NOMO-1 (cell line): ENCODE results near the gene CAMTA1.

Experiments used
- DNase-seq, 2 experiments: peaks; one replicate each; lab custom pipeline; 2025; ENCODE audit not compliant: unreplicated experiment in 2 of 2; lab: John Stamatoyannopoulos, UW

Gene CAMTA1

DNA sequence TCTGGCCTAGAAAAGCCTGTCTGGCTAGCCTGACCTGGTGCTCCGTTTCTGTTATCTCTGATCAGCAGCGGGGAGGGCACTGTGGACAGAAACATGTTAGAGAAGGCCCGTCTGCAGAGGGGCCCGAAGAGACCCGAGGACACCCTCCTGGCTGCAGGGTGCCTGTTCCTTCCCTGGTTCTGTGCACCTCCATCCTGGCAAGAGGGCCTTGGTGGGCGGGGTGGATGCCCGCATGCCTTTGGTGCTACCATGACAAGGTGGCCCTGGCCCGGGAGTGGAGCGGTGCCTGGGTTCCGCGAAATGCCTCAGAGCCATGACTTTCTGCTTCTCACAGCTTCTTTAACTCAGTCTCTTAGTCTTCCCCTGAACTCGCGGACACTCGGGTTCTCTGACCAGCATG, 233.6 kb downstream of the CAMTA1 start:
- DNase-seq, result no peak

- no peak for DNase-seq
These were observed 234.3 kb downstream of the CAMTA1 start for GRCh38 chr1:7019510-7019909.

DNA sequence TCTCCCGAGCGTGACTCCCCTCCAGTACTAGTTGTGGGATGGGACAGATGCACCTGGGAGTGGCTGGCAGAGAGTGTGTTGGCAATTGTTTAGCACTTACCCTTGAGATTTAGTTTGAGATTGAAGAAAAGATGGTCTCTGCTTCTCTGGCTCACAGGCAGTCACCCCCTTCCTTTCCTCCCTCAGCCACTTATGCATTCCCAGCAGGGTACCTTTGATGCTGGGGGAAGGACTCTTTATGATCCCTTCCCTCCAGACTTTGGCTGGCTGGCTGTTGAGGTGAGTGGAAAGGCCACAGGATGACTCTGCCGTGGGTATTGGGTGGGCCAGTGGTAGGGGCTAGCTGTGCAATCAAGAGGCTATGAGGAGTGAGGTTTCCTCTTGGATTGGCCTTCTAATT, 236.8 kb downstream of the CAMTA1 start:
- no peak for DNase-seq

- DNase-seq, result no peak
These were observed 239.8 kb downstream of the CAMTA1 start for GRCh38 chr1:7025013-7025412.

- no peak for DNase-seq
These were observed 240.9 kb downstream of the CAMTA1 start for GRCh38 chr1:7026169-7026568.

- DNase-seq, result no peak
These were observed 247.7 kb downstream of the CAMTA1 start for GRCh38 chr1:7032992-7033391.

DNA sequence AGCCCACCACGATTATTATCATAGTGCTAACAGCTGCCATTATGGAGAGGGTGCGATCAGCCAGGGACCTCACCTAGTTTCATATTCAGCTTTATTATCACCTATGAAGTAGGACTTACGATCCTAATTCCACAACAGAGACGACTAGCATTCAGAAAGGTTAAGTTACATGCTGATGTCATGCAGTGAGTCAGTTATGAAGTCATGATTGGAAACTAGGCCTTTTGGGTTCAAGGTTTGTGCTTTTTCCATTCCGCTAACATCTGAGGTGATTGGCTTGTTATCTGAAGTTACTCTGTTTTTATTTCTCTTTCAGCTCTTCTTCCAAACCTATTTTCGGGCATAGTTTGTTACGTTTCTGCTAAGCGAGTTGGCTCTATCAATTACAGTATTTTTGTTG, 251.1 kb downstream of the CAMTA1 start:
- no peak for DNase-seq

DNA sequence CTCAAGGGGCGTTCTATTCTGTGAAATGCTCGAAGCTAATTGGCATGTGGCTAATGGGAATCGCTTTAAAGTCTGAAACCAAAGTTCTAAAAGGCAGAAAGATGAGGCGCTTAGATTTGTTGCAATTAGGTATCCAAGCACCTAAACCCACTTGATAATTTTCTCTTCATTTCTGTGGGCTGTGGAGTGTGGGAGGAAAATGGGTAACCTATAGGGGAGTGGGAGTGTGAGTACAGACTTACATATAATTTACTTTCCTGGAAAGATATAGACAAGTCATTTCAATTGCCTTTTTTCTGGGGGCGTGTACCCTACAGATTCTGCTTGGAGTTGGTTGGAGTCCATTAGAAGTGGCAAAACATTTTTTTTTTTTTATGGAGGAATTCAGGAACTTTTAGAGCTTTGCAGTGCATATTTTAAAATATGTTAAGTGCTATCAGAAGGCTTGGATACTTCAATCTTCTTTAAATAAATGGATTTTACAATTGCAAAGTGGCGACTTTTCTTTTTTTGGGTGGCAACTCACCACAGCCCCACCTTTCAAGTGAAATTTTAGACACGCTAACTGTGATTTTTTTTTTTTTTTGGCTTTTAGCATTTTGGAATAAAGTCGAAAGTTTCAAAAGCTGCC, 254.5 kb downstream of the CAMTA1 start:
- DNase-seq, result no peak

- DNase-seq, result no peak
These were observed 255.9 kb downstream of the CAMTA1 start for GRCh38 chr1:7040969-7041695.

DNA sequence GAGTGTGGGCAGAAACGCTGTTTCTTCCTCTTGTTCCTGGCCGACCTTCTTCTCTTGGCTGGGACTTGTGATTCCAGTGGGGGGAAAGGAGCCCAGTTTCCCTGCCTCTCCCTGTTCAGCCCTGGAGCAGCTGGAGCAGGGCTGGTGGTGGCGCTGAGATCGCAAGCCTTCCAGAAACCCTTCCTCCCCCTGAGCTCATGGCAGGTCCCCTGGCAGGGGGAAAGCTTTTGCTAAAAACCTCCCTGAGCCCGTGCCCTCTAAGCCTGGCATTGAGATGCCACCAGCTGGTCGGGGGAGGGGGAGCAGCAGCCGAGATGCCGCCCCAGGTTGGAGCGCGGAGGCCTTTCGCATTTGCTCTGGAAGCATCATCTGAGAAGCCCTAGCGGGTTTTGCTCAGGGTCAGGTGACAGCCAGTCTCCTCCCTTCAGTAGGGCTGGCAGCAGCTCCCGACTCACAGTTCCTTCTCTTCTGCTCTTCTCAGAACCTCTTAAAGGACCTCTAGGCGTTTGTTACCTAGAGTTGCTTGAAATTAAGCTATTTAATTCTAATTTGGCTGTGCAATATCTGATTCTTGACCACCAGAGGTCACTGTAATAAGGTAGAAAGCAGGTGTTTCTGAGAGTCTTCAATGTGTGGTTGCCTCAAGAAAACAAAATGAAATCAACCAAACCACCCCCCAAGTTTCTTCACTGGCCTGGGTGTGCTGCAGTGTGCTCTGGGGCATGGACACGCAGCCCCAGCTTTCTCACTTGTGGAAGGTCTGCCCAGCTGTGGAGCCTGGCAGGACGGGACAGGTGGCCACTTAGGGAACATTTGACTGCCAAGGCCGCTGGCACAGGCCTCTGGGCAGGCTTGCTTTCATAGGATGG, 257.3 kb downstream of the CAMTA1 start:
- DNase-seq, result peak in 1 of 2 experiments; percentile 6

DNA sequence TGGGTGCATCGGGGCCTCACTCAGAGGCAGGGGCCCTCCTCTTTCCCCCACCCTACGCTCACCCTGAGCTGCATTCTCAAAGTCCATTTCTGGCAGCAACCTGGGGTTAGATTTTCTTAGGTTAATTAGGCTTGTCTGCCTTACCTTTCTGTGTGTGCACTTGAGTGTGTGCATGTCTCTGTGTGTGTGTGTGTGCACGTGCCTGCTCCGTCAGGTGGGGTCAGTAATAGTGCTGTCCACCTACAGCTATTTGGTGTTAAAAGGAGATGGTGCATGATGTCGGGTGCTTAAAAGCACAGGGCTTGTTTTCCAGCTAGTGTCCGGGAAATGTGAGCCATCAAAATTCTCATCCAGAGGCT, 257.9 kb downstream of the CAMTA1 start:
- no peak for DNase-seq

DNA sequence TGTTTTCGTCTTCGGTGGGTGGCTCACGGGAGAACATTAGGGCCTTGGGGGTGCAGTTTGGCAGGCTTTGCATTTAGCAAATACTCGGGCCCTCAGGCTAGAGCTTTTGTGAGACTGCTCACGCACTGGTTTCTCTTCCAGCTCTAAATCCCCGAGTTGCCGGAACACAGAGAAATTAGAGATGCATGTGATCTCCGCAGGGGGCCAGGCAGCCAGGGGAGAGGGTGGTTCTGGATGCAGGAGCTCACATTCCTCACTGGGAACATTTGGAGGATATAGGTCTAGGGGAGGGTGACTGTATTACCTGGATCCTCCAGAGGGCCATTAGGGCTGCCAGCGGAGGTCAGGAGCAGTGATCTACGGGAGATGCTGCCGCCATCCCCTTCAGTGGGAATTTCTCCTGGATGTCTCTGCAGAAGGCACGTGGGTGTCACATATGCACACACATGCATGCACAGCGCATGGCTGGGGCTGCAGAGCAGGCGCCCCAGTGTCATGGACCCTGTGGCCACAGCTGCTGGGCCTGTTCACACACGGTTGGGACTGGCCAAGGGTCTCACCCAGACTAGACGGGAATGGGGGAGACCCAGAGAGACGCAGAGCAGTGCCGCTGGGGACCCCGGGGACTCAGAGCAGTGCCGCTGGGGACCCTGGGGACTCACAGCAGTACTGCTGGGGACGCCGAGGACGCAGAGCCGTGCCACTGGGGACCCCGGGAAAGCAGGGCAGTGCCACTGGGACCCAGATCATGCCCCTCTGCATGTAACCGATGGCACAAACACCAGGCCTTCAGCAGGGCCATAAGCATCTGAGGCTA, 258.7 kb downstream of the CAMTA1 start:
- DNase-seq, result no peak

GRCh38 chr1:7045897-7046296, 260.6 kb downstream of the CAMTA1 start:
- DNase-seq, result no peak

- no peak for DNase-seq
These were observed 261.1 kb downstream of the CAMTA1 start for GRCh38 chr1:7046314-7046713.

- DNase-seq, result no peak
These were observed 261.6 kb downstream of the CAMTA1 start for GRCh38 chr1:7046891-7047290.

- no peak for DNase-seq
These were observed 262.6 kb downstream of the CAMTA1 start for GRCh38 chr1:7047866-7048265.

DNA sequence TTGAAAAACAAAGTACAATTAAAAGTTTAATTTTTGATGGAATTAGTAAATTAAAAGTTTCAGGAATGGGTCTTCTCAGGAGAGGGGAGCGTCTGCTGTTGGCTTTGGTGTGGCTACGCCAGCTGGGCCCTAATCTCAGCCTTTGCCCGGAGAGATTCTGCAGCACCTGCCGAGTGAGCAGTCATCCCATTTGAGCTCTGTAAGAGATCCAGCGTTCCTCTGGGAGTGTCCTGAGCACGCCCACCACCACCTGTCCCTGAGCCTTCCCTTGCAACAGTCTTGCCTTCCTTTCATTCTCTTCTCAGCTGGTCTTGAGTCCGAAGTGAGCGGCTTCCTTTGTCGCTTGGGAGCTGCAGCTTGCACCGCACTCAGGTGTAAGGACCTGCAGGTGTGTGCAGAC, 263.1 kb downstream of the CAMTA1 start:
- no peak for DNase-seq

DNA sequence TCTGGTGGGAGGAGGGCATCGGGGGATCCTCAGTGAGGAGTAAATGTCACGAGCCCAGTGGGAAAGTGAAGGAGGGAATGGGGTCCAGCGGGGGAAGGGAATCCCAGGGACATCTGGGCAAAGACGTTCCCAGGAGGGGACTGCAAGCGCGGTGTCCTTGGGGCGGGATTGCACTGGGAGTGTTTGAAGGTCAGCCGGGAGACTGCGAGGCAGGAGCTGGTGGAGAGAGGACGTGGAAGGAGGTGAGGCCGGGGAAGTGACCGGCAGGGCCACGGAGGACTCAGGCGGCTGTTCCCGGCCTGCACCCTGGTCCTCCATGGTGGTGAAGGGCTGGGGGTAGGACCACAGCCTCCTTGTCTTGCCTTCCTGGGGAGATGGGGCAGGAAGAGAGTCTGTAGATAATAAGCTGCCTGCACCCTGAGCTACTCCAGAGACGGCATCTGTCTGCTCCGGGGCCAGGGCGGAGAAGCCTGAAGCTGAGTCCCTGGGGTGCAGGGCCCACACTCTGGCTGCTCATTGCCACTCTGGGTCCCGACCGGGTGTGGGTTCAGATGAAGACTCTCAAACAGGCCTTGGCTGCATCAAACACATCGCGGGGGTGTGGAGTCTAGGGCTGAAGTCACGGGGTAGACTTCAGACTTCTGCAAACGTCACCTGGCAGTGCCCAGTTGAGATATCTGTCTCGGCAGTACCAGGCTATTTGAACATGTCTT, 264.8 kb downstream of the CAMTA1 start:
- no peak for DNase-seq

GRCh38 chr1:7050751-7051665, 265.8 kb downstream of the CAMTA1 start:
- DNase-seq, result no peak
